IPS-NIHi11 (cell line): ENCODE measurements around the gene TMEM63B.
"Not testable (repeated sequence)": the region's sequence is repeated elsewhere in the genome, so short reads cannot be mapped to it uniquely, and the experiment has no call there.

Source experiments
- DNase-seq: peaks from one replicate; pipeline ENCODE4 v3.0.0; 2012; ENCODE audit warnings: mixed read lengths, low spot score

TMEM63B gene

DNA sequence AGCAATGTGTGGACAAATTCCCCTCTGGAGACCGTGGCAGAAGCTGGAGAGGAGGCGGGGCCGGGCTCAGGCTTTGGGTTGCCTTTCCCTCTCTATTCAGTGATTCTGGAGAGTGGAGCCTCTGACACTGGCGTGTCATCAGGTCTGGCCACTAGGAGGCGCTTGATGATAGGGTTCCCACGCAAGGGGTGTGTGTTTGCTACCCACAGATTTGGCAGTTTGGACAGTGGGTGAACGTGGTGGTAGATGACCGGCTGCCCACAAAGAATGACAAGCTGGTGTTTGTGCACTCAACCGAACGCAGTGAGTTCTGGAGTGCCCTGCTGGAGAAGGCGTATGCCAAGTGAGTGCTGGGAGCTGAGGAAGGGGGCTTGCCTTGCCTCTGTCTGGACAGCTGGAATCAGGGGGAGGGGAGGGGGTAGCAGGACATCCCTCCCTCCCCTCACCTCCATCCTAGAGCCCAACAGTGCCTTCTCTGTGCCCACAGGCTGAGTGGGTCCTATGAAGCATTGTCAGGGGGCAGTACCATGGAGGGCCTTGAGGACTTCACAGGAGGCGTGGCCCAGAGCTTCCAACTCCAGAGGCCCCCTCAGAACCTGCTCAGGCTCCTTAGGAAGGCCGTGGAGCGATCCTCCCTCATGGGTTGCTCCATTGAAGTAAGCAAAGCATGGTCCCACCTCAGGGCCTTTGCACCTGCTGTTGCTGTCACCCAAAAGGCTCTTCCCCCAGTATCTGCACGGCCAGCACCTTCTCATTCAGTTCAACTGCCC lies 45.6 kb downstream of the TMEM63B start:
- peak; percentile 93 for DNase-seq

DNA sequence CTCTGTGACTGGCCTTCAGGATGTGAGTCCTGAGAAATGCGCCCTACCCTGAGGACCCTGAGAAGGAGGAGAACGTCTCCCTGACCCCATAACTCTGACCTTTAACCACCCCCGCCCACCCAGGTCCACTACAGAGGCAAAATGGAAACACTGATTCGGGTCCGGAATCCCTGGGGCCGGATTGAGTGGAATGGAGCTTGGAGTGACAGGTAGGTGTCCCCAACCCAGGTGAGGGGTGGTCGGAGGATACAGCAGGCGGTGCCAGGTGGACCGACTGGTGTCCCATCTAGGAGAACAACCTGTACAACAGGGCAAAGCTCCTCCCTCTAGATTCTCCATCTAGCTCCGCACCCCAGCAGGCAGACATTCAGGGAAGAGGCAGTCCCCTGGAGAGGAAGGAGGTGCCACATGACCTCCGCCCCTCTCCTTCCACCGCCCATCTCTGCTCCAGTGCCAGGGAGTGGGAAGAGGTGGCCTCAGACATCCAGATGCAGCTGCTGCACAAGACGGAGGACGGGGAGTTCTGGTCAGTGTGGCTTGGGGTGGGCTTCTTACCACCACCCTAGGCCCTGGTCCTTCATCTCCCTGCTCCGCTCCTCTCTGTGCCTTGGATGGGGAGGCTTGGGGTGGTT lies 48.9 kb downstream of the TMEM63B start:
- no peak for DNase-seq

DNA sequence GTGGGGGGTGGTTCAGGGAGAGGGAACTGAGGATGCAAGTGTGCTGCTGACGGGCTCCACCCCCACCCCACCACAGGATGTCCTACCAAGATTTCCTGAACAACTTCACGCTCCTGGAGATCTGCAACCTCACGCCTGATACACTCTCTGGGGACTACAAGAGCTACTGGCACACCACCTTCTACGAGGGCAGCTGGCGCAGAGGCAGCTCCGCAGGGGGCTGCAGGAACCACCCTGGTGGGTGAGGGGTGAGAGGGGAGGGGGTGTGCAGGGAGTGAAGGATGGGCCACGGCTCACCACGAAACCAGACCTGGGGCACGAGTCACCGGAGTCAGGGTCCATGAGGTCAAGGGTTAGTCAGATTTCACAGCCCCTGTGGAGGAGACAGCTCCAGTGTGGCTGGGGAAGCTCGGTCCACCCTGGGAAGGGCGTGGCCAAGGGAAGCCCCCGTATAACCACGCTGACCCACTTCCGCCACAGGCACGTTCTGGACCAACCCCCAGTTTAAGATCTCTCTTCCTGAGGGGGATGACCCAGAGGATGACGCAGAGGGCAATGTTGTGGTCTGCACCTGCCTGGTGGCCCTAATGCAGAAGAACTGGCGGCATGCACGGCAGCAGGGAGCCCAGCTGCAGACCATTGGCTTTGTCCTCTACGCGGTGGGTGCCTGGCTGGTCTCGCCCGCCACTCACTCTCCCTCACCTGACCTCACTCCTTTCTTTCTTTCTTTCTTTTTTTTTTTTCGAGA lies 49.6 kb downstream of the TMEM63B start:
- no peak for DNase-seq

DNA sequence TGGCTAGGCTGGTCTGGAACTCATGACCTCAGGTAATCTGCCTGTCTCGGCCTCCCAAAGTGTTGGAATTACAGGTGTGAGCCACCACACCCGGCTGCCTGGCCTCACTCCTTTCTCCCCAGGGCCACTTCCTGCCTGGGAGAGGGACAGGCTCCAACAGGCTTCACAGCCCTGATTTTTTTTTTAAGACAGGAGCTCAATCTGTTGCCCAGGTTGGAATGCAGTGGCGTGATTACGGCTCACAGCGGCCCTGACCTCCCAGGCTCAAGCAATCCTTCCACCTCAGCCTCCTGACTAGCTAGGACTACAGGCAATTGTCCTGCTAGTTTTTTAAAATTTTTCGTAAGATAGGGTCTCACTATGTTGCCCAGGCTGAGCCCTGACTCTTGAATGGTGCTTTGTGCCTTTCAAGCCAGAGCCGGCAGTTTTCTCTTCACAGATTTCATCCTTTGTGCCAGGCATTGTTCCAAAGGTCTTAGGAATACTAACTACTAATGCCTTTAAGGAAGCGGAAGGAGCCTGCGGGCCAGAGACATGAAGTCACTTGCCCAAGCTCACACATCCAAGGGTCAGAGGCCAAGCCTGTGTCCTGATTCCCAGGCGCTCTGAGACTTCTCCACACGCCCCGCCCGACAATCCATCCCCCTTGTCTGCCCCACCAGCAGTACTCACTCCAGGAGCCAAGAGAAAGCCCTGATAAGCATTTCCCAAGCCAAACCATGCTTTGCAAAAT lies 50.5 kb downstream of the TMEM63B start:
- no peak for DNase-seq

DNA sequence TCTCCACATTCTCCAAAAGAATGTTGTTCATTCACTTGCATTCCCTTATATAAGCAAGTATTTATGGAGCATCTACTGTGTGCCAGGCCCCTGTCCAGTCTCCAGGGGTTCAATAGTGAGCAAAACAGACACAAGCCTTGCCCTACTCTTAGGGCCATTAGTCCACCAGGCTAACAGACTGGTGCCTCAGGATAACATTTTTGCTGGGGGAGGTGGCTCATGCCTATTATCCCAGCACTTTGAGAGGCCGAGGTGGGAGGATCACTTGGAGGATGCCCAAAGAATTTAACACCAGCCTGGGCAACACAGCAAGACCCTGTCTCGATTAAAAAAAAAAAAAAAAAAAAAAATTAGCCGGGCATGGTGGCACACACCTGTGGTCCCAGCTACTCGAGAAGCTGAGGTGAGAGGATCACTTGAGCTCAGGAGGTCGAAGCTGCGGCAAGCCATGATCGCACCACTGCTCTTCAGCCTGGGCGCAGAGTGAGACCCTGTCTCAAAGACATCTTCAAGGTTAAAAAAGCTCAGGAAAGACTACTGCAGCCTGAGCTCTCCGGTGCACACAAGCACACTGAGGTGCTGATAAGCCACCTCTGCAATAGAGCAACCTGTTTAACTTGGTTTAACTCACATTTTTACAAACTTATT lies 51.2 kb downstream of the TMEM63B start:
- DNase-seq: no peak

DNA sequence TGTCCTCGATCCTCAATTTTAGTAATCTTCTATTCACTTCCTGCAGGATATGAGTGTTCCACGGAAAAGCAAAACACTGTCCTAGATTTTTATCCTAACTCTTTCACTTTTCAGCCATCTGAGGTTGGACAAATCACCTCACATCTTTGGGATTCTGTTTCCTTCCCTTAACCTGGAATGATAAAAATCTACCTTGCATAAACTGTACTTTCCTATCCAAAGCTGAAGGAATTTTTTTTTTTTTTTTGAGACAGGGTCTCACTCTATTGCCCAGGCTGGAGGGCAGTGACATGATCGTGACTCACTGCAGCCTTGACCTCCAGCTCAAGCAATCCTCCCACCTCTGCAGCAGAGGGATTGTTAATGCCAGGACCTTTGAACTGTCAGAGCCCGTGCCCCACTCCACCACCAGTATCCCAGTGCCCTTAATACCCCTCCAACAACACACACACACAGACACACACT lies 51.8 kb downstream of the TMEM63B start:
- no peak for DNase-seq

DNA sequence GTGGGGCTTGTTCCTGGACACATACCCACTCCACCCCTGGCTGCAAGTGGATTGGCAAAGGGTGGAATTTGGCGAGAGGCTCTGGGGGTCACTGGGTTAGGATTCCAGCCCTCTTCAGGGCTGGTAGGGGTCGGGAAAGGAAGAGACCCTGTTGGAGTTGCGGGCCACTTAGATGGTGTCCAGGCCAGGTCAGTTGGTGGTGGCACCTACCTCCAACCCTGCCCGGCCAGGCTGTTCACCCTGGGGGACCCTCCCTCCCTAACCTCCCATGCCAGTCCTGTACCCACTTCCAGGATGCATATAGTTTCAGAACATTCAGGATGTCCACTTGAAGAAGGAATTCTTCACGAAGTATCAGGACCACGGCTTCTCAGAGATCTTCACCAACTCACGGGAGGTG lies 52.3 kb downstream of the TMEM63B start:
- no peak for DNase-seq

DNA sequence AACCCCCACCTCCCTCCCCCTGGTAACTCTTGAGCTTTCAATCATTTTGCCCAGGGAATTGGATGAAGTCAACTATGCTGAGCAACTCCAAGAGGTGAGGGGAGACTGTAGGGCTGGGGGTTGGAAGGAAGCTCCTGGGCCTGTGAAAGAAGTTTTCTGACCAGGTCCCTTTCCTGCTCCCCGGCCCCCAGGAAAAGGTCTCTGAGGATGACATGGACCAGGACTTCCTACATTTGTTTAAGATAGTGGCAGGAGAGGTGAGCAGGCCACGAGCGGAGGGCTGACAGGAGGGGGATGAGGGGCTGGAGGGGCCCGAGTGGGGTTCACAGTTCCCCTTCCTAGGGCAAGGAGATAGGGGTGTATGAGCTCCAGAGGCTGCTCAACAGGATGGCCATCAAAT lies 53.1 kb downstream of the TMEM63B start:
- DNase-seq: peak; percentile 15

DNA sequence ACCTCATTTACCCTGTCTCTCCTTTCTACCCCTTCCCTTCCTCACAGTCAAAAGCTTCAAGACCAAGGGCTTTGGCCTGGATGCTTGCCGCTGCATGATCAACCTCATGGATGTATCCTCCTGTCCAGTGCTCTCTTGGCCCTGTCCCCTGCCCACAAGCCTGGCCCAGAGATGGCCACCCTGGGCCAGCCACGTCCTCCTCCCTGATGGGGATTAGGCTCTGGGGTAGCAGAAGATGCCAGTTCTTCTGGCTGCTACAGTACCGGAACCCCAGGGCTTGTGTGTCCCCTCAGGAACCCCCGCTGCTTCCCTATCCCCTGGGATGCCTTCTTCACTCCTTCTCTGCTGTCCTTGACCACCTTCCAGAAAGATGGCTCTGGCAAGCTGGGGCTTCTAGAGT lies 53.5 kb downstream of the TMEM63B start:
- peak; percentile 3 for DNase-seq

DNA sequence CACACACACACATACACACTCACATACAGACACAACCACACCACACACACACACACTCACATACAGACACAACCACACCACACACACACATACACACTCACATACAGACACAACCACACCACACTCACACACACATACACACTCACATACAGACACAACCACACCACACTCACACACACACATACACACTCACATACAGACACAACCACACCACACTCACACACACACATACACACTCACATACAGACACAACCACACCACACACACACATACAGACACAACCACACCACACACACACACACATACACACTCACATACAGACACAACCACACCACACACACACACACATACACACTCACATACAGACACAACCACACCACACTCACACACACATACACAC lies 54.4 kb downstream of the TMEM63B start:
- DNase-seq: not testable (repeated sequence)

DNA sequence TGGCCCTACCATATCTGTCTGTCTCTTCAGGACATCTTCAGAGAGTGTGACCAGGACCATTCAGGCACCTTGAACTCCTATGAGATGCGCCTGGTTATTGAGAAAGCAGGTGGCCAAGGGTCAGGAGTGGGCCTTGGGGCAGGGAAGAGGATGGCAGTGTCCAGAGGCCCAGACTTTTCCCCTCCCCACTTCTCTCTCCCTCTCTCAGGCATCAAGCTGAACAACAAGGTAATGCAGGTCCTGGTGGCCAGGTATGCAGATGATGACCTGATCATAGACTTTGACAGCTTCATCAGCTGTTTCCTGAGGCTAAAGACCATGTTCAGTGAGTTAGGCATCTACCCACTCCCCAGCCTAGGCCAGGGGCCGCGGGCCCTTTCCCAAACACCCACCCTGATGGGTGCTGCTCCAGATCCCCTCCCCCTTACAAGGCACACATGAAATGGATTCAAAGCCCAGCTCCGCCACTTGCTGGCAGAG lies 55.6 kb downstream of the TMEM63B start:
- DNase-seq: peak; percentile 3

DNA sequence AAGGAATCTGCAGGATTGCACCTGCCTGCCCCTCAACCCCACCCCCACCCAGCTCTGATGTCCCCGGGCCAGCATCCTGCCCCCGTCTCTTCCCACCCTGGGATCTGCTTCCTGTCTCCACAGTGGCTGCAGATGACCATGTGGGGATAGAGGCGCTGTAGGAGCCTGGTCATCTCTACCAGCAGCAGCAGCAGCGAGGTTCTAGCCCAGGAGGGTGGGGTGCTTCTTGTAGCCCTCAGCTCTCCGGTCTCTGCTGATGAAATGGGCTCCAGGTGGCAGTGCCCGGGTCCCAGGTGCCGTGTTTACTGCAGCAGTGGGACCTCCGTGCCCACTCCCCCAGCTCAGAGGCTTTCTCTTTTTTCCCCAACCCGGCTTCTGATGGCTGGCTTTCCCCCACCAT lies 56.4 kb downstream of the TMEM63B start:
- no peak for DNase-seq

DNA sequence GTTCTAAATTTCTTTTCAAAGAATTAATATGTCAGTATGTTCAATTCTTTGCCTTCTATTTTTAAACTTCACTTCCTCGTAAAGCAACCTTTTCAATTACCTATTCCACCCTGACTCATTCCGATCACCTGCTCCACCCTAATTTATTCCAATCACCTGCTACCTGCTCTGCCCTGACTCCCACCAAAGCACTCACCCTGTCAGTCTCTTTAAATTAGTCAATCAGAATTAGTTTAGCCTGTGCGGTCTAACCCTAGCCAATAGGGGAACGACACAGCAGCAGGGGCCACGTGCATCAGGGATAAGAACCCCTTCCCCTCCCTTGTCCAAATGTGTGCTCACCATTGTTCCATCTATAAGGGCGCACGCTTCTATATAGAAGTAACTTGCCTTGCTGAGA lies 58.0 kb downstream of the TMEM63B start:
- DNase-seq: not testable (repeated sequence)

DNA sequence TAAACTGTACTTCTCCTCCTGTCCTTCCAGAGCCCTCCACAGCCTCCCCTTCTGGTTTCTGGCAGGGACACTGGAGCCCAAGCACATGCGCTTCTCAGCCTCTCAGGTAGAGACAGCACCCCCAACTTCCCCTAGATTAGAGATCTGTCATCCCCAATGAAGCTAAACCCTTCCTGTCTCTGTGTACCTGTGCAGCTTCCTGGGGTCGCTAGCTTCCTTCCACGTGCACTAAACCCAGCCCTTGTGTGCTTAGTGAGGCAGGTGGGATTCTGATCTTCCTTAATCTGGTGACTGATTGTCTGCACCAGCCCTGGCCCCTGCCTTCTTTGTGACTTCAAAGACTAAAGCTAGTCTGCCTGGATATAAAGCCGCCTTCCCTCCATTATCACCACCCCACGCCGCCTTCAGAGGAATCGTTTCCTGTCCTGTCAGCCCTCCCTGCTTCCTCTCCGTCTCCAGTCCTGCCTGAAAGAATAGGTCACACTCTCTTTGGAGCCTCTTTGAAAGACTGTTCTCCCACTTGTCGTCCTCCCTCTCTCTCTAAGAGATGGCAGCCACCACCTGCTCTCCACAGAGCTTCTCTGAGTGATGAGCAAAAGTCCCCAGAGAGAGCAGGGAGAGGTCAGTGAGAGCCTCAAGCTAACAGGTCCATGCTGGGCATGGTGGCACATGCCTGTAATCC lies 58.7 kb downstream of the TMEM63B start:
- no peak for DNase-seq

DNA sequence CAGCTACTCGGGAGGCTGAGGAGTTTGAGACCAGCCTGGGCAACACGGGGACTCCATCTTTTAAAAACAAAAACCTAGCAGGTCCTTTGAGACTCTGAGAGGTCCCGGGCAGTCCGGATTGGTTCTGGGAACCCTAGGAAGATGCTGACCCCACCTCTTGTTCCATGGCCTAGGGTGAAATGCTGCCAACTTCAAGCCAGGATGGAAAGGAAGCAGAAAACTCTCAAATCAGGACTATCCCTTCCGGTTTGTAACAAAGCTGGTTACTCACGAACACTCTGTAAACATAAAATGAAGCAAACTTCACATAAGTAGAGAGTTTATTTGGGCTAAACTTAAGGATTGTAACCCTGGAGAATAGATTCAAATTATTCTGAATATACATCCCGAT lies 59.3 kb downstream of the TMEM63B start:
- no peak for DNase-seq

DNA sequence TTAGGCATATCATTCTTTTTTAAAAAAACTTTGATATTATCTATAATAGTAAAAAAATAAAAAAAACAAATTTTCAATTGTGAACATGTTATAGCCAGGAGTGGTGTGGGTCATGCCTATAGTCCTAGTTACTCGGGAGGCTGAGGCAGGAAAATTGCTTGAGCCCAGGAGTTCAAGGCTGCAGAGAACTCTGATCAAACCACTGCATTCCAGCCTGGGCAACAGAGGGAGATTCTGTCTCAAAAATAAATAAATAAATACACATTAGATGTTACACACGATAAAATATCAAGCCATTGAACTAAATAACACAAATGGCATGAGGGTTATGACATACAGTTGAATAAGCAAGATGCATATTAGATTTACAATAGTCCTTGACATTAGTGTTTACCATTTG lies 61.5 kb downstream of the TMEM63B start:
- DNase-seq: no peak

DNA sequence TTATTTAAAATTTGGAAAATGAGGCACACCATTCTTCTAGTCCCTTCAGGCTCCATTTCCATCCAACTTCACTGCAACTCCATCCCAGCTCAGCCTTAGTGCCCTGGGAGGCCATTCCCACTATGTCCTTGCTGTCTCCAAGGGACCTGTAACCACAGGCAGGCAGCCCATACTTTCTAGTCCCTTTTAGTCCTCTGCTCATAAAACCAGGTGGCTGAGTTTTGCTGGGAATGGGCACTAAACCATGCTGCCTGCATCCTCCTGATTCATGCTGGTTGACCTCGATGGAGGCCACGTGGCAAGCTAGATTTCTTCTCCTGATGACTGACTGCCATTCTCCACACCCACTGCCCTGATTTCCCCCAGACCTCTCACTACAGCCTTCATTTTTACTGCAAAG lies 61.9 kb downstream of the TMEM63B start:
- no peak for DNase-seq

DNA sequence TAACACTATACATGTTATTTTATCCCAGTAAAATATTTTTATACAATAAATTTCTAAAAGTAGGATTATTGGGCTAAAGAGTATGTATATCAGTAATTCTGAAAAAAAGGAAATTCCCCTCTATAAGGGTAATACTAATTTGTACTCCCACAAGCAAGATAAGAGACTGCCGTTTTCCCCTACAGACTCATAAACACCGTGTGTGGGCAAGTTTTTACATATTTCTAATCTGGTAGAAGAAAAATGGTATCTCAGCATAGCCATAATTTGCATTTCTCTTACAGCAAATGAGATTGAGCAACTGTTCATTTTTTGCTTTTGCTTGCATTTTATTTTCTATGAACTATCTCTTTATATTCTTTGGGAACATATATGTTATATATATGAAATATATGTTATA lies 63.4 kb downstream of the TMEM63B start:
- no peak for DNase-seq

DNA sequence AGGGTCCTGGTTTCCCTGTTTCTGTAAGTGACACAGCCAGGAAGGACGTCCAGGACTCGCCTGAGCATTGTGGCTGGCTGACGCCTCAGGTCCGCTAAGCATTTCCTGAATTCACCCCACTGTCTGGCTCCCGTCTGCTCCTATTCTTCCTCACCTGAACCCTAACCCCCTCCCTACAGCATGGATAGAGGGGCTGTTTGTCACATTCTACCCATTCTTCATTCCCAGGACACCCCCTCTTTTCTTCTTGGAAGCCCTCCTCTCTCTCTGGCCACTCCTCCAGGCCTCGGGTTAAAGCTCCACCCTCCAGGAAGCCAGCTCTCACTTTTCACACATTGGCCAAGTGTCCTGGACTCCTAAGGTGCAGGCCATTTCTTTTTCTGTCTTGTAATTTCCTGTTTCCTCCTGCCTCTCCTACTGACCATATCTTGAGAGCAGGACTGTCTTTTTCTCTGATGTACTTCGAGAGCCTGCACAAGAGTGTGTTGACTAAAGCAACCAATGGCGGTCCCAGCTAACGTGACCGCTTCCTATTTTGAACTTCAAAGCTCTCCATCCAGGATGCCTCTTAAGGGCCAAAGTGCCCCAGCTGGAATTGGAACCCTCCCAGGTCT lies 65.2 kb downstream of the TMEM63B start:
- DNase-seq: peak; percentile 73

DNA sequence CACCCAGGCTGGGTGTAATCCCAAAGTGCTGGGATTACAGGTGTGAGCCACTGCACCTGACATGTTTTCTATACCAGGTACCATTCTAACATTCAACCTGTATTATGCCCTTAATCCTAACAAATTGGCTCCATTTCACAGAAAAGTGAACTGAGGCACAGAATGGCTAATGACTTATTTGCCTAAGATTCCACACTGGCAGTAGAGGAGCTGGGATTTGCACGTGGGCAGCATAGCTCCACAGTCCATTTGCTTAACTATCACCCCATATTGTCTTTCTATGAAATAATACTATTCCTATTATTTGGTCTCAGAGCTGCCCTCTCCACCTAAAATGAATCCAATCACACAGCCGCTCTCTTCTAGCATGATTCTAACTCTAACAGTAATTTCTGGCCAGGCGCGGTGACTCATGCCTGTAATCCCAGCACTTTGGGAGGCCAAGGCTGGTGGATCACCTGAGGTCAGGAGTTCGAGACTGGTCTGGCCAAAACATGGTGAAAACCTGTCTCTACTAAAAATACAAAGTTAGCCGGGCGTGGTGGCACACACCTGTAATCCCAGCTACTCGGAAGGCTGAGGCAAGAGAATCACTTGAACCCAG lies 66.1 kb downstream of the TMEM63B start:
- DNase-seq: no peak
